Hepatocyte (in vitro differentiated cells): Measurements from ENCODE around the gene GLI2.

ENCODE experiments used
- EZH2 ChIP-seq: fragments of 200-600 bp; sonication (generic); IDR thresholded peaks from 2 replicates; pipeline ENCODE4 v1.6.1; 2016; ENCODE audit warnings: antibody characterized with exemption, mild to moderate bottlenecking, borderline replicate concordance
- EZH2phosphoT487 ChIP-seq: fragments of 200-600 bp; sonication (generic); IDR thresholded peaks from one replicate; pipeline ENCODE4 v1.6.1; 2018; ENCODE audit warnings: antibody characterized with exemption, mild to moderate bottlenecking, low read depth, moderate library complexity; ENCODE audit not compliant: unreplicated experiment, severe bottlenecking

- TF ChIP-seq EZH2phosphoT487, result no peak
- TF ChIP-seq EZH2, result no peak
These were observed 26.0 kb upstream of the GLI2 start for GRCh38 chr2:120709608-120710041.
